Measurements from ENCODE around the gene PDF. TPM values are rescaled to one million over a fixed set of nuclear protein-coding genes. Genes with fewer than 3 reads are reported as not detected.
"Not testable (repeated sequence)": the region's sequence is repeated elsewhere in the genome, so short reads cannot be mapped to it uniquely, and the experiment has no call there.

Gene PDF
- polyA plus RNA-seq, 1 donor = 2.9 TPM

GRCh38 chr16:69318177-69318910 lies 12.0 kb downstream of the PDF start:
- DNase-seq = no peak

GRCh38 chr16:69316595-69317034 lies 13.8 kb downstream of the PDF start:
- no peak for DNase-seq

- no peak for DNase-seq
These were observed 14.7 kb downstream of the PDF start for GRCh38 chr16:69315486-69316311.

DNA sequence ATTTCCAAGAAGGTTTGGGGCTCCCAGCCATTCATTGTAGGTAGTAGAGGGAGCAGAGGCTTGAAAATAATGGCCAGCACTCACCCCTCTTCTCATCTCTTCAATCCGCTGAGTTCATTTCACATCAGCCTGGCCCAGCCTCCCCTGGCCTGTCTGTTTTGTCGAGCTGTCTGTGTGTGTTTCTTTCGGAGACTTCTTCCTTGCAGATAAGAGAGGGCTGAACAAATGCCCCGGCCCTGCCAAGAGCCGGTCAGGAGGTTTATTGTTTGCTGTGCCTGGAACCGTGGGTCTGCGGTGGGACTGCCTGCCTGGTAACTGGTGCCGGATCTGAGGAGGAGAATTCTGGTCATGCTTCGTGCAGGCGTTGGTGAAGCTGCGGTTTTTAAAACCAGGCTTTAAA lies 15.9 kb downstream of the PDF start:
- DNase-seq = no peak

DNA sequence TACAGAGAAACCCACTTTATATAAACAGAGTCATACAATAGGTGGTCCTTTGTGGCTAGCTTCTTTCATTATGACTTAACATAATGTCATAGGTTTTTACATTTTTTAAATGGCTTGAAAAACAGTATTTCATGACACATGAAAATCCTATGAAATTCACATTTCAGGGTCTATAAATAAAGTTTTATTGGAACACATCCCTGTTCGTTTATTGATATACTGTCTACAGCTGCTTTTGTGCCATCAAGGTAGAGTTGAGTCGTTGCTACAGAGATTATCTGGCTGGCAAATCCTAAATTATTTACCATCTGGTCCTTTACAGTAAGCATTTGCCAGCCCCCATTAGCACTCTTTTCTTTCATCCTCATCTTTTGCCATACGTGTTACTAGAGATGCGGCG lies 16.9 kb downstream of the PDF start:
- DNase-seq = no peak

DNA sequence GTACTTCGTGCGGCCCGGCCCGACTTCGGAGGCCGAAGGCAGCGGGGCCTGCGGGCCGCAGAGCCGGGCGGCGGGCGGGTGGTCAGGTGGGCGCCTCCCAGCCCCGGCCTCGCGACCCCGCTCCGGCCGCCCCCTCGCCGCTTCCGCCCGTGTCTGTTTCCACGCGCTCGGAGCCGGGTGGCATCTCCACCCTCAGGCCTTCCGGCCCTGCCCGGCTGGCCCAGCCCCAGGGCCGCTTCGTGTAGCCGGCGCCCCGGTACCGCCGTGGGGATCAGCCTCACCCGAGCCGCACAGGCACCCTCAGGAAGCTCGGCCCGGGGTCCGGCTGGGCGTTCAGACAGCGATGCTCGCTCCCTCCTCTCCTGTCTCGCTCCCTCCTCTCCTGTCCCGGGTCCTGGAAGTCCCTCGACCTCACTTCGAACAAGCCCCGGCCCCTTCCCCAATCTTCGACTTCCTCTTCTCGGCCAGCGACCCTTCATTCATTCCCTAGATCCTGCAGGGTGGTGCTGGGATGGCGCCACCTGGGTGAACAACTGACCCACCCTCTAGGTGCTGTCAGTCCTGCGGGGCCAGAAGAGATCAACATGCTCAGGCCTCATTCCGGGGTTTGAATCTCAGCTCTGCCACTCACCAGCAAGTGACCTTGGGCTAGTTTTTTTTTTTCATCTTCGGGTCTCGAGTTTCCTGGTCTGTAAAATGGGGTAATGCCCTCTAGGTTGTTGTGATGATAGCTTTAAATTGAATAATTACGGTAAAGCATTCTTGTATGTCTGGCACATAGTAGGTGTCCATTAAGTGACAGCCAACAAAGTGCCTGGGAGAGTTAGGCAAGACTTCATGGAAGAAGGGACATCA lies 18.6 kb downstream of the PDF start:
- DNase-seq = peak; percentile 18

- DNase-seq = peak; percentile 96
These were observed 19.5 kb downstream of the PDF start, which contains the start of gene VPS4A for GRCh38 chr16:69310653-69311532. TSS of gene VPS4A (plus strand) at chr16:69311350. CDS start at chr16:69311512, 162 bp downstream.

DNA sequence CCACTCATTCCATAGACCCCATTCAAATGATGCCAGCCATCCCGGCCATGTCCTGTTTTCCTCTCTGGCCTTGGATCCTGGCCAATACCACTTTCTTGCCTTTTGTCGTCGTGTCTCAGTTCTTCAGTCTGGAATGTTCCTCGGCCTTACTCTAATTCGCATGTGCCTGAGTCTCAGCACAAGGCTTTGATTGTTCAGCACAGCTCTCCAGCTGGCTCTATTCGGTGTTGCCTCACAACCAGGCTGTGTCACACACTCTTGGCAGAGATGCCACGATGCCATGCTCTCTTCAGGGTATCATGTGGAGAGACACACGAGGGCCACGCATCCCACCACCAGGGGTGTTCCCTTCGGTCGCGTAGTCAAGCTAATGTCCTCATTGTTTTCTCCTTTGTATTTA lies 21.1 kb downstream of the PDF start:
- no peak for DNase-seq

- no peak for DNase-seq
These were observed 22.5 kb downstream of the PDF start for GRCh38 chr16:69307856-69308255.

GRCh38 chr16:69307091-69307490 lies 23.3 kb downstream of the PDF start:
- DNase-seq = no peak

- DNase-seq = no peak
These were observed 24.4 kb downstream of the PDF start for GRCh38 chr16:69306031-69306430.

DNA sequence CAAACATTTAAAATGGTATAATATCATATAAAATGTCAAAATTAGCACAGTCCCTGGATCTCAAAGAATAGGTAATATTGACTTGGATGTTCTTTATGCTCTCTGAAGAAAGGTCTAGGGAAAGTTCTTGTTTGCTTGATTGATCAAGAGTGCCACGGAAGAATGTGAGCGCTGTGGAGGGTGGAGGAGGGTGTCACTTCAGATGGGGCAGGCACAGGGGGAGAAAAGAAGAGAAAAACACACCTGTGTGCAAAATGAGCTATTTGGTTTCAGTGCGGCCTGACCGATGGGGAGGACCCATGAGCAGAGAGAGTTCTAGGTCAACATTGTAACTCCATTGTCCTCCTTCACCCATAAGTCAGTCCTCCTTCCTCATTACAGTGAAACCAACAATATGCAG lies 28.1 kb downstream of the PDF start:
- DNase-seq = no peak

GRCh38 chr16:69301861-69302260 lies 28.5 kb downstream of the PDF start:
- no peak for DNase-seq

DNA sequence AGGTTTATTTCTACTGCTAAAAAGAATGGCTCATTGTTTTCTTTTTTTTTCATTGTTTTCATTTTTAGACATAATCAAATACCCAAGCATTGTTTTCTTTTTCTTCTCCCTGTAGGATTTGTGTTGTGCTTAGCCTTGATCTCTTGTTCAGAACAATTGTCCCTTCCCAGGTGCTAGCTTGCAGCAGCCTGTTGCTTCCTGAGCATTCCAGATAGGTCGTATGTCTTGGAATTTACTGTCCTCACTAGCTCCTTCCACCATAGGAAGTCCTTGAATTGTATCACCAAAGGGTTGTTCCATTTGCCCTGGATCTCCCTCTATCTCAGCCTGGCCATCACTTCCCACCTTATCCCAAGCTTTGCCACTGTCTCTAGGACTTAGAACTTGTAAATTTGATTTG lies 29.2 kb downstream of the PDF start:
- DNase-seq = no peak

DNA sequence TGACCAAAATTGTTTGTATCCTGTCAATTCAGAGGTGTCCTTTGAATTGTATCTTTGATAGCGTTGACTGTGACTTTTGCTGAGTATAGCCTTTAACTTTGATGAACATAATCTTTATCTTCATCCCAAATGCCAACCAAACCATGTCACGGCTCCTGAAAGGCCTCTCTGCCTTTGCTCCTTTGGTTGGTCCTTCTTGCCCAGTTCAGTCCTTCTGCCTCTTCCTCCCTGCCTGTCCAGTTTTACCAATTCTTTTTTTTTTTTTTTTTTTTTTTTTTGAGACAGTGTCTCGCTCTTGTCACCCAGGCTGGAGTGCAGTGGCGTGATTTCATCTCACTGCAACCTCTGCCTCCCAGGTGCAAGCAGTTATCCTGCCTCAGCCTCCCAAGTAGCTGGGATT lies 32.1 kb downstream of the PDF start:
- no peak for DNase-seq

DNA sequence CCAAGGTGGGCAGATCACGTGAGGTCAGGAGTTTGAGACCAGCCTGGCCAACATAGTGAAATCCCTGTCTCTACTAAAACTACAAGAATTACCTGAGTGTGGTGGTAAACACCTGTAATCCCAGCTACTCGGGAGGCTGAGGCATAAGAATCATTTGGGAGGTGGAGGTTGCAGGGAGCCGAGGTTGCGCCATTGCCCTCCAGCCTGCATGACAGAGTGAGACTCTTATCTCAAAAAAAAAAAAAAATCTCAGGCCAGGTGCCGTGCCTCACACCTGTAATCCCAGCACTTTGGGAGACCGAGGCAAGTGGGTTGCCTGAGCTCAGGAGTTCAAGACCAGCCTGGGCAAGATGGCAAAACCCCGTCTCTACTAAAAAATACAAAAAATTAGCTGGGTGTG lies 33.6 kb downstream of the PDF start:
- not testable (repeated sequence) for DNase-seq

DNA sequence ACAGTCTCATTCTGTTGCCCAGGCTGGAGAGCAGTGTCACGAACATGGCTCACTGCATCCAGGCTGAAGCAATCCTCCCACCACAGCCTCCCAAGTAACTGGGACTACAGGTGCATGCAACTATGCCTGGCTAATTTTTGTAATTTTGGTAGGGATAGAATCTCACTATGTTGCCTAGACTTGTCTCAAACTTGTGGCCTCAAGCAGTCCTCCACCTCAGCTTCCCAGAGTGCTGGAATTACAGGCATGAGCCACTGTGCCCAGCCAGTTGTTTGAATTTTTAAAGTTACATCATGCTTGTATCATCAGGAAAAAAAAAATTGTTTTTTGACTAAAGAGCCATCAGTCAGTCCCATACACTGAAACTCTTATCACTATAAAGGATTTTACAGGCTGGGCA lies 36.3 kb downstream of the PDF start:
- no peak for DNase-seq

GRCh38 chr16:69293401-69293800 lies 37.0 kb downstream of the PDF start:
- no peak for DNase-seq

- not testable (repeated sequence) for DNase-seq
These were observed 38.7 kb downstream of the PDF start for GRCh38 chr16:69291657-69292056.

- peak; percentile 81 for DNase-seq
These were observed 43.3 kb downstream of the PDF start for GRCh38 chr16:69286941-69287713.

DNA sequence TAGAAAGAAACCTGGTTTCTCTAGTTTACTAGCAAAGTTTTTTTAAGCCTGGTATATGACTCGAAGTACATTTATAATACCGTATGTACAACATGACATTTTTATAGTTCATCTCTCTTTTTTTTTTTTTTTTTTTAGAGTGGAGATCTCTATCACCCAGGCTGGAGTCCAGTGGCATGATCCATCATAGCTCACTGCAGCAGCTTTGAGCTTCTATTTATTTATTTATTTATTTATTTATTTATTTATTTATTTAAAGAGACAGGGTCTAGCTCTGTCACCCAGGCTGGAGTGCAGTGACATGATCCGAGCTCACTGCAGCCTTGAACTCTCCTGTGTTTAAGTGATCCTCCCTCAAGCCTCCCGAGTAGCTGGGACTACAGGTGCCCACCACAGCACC lies 45.1 kb downstream of the PDF start:
- DNase-seq = no peak

Measured in left kidney (tissue), 2 donors.